ENCODE measurements around the gene FRK.

- TF ChIP-seq POLR2AphosphoS5 (IDR thresholded peaks at IDR 0.05; ENCODE audit: low read depth, low read length) (no peak), POLR2A (IDR thresholded peaks at IDR 0.05; ENCODE audit: low read depth, low read length) (no peak), TAF1 (IDR thresholded peaks at IDR 0.05; ENCODE audit: low read depth, low read length) (no peak), SPI1 (IDR thresholded peaks at IDR 0.05; ENCODE audit: low read depth, low read length) (no peak), POU2F2 (IDR thresholded peaks at IDR 0.05; ENCODE audit: low read depth, low read length) (no peak)
Measured at GRCh38 chr6:116041934-116042333, 18.8 kb downstream of the FRK start.

Measured in GM12891 (cell line).